Loucy (cell line): ENCODE results near the gene ATE1.
A peak's percentile ranks its signal among the peaks of the same experiment; 100 is the strongest.
"Not testable (repeated sequence)": the region's sequence is repeated elsewhere in the genome, so short reads cannot be mapped to it uniquely, and the experiment has no call there.

Source experiments
- H2AFZ ChIP-seq: fragments of 200-600 bp; sonication (generic); 2 replicates; pipeline ENCODE4 v1.6.0; 2016; ENCODE audit warnings: antibody characterized with exemption, mild to moderate bottlenecking, low read length, moderate library complexity
- H3F3A ChIP-seq: fragments of 200-600 bp; 2 replicates; pipeline ENCODE4 v1.6.0; 2016; ENCODE audit warnings: antibody characterized with exemption, low read depth, mild to moderate bottlenecking
- H3K27me3 ChIP-seq: fragments of 200-600 bp; sonication (generic); 2 replicates; pipeline ENCODE4 v1.6.1; 2014; ENCODE audit warnings: low read length, mild to moderate bottlenecking; ENCODE audit not compliant: insufficient read depth, poor library complexity, severe bottlenecking
- H3K36me3 ChIP-seq: fragments of 200-600 bp; sonication (generic); 2 replicates; pipeline ENCODE4 v1.6.1; 2016; ENCODE audit warnings: low read length; ENCODE audit not compliant: insufficient read depth
- H3K4me1 ChIP-seq: fragments of 200-600 bp; sonication (generic); 2 replicates; pipeline ENCODE4 v1.5.1; 2014; ENCODE audit warnings: low read length, mild to moderate bottlenecking; ENCODE audit not compliant: insufficient read depth, poor library complexity, severe bottlenecking
- H3K4me2 ChIP-seq: fragments of 200-600 bp; sonication (generic); 2 replicates; pipeline ENCODE4 v1.6.0; 2014; ENCODE audit warnings: antibody characterized with exemption, low read length, low read depth, mild to moderate bottlenecking; ENCODE audit not compliant: poor library complexity, severe bottlenecking
- H3K4me3 ChIP-seq: fragments of 200-600 bp; sonication (generic); 2 replicates; pipeline ENCODE4 v1.5.1; 2014; ENCODE audit warnings: low read length, mild to moderate bottlenecking, mixed read lengths; ENCODE audit not compliant: poor library complexity, severe bottlenecking
- H3K79me2 ChIP-seq: fragments of 200-600 bp; sonication (generic); 2 replicates; pipeline ENCODE4 v1.6.1; 2014; ENCODE audit warnings: low read length; ENCODE audit not compliant: insufficient read depth
- H3K9ac ChIP-seq: fragments of 200-600 bp; sonication (generic); 2 replicates; pipeline ENCODE4 v1.6.0; 2014; ENCODE audit warnings: mild to moderate bottlenecking, low read depth, low read length, moderate library complexity; ENCODE audit not compliant: poor library complexity, severe bottlenecking
- H3K9me2 ChIP-seq: fragments of 200-600 bp; sonication (generic); replicated peaks from 2 replicates; pipeline ENCODE4 v1.6.1; 2016; ENCODE audit warnings: low read depth, low read length, mixed read lengths
- H3K9me3 ChIP-seq: fragments of 200-600 bp; sonication (generic); 2 replicates; pipeline ENCODE4 v1.6.1; 2014; ENCODE audit warnings: mild to moderate bottlenecking, antibody characterized with exemption, low read length, low read depth; ENCODE audit not compliant: insufficient read depth
- H4K20me1 ChIP-seq: fragments of 200-600 bp; sonication (generic); 2 replicates; pipeline ENCODE4 v1.6.0; 2014; ENCODE audit warnings: antibody characterized with exemption, low read length, mild to moderate bottlenecking; ENCODE audit not compliant: insufficient read depth, poor library complexity, severe bottlenecking
- EZH2phosphoT487 ChIP-seq: fragments of 200-600 bp; IDR thresholded peaks from 2 replicates; pipeline ENCODE4 v1.6.1; 2018; ENCODE audit warnings: antibody characterized with exemption, mild to moderate bottlenecking, moderate library complexity, borderline replicate concordance
- TF ChIP-seq, protein P1 (sequence below): fragments of 200-600 bp; sonication (generic); conservative IDR thresholded peaks from 2 replicates; pipeline ENCODE4 v1.5.1; 2014; ENCODE audit warnings: mild to moderate bottlenecking, antibody characterized with exemption, low read length

ATE1 gene

DNA sequence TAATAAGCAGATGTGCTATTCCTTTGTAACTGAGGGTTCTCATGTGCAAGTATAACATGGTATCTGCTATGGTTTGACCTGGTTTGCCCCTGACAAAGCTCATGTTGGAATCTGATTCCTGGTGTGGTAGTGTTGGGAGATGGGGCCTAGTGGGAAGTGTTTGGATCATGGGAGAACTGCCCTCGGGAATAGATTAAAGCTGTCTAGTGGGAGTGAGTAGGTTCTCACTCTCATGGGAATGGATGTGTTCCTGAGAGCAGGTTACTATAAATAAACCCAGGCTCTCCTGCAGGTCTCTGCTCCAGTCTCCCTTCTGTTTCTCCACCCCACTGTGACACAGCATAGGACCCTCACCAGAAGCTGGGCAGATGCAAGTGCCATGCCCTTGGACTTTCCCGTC is 97.7 kb downstream of the ATE1 start:
- no peaks in the 10 kb centered on the region for H3K9me2 ChIP-seq
- no peaks in the 10 kb centered on the region for H3F3A ChIP-seq
- no peak overlapping the region for H3K9ac ChIP-seq
- H3K4me3 ChIP-seq, result no peak overlapping the region
- H4K20me1 ChIP-seq, result no peaks in the 10 kb centered on the region
- H3K9me3 ChIP-seq, result no peaks in the 10 kb centered on the region
- H3K79me2 ChIP-seq, result no peaks in the 10 kb centered on the region
- H3K27me3 ChIP-seq, result no peaks in the 10 kb centered on the region
- no peak for TF ChIP-seq EZH2phosphoT487
- TF ChIP-seq, protein P1, sequence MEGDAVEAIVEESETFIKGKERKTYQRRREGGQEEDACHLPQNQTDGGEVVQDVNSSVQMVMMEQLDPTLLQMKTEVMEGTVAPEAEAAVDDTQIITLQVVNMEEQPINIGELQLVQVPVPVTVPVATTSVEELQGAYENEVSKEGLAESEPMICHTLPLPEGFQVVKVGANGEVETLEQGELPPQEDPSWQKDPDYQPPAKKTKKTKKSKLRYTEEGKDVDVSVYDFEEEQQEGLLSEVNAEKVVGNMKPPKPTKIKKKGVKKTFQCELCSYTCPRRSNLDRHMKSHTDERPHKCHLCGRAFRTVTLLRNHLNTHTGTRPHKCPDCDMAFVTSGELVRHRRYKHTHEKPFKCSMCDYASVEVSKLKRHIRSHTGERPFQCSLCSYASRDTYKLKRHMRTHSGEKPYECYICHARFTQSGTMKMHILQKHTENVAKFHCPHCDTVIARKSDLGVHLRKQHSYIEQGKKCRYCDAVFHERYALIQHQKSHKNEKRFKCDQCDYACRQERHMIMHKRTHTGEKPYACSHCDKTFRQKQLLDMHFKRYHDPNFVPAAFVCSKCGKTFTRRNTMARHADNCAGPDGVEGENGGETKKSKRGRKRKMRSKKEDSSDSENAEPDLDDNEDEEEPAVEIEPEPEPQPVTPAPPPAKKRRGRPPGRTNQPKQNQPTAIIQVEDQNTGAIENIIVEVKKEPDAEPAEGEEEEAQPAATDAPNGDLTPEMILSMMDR, result no peak
- no peaks in the 10 kb centered on the region for H3K4me1 ChIP-seq
- H3K4me2 ChIP-seq, result no peak overlapping the region
- H3K36me3 ChIP-seq, result peaks cover 11% of the 10 kb centered on the region; the same call in 1 of the 2 replicates
- H2AFZ ChIP-seq, result no peak overlapping the region

DNA sequence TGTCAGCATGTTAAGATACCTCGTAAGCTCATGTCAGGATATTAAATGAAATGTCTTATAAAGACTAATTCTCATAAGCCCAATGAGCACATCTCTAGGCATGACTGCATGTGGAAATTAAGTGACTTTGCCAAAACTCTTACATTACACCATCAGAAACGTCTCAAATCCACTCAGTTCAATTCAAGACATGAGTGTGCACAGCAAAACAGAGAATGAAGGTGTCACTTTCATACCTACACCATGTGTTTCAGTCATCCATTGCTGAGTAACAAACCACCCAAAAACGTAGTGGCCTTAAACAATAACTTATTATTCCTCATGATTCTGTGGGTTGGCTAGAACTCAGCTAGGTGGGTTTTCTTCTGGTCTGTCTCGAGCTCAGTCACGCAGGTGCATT is 99.8 kb downstream of the ATE1 start:
- H3K36me3 ChIP-seq, result peaks cover 8% of the 10 kb centered on the region; the same call in 1 of the 2 replicates
- H2AFZ ChIP-seq, result no peak overlapping the region
- no peaks in the 10 kb centered on the region for H4K20me1 ChIP-seq
- H3K9me2 ChIP-seq, result no peaks in the 10 kb centered on the region
- H3K4me3 ChIP-seq, result no peak overlapping the region
- H3F3A ChIP-seq, result no peaks in the 10 kb centered on the region
- no peaks in the 10 kb centered on the region for H3K27me3 ChIP-seq
- no peak overlapping the region for H3K4me2 ChIP-seq
- H3K79me2 ChIP-seq, result no peaks in the 10 kb centered on the region
- no peaks in the 10 kb centered on the region for H3K4me1 ChIP-seq
- no peaks in the 10 kb centered on the region for H3K9me3 ChIP-seq
- H3K9ac ChIP-seq, result no peak overlapping the region
- TF ChIP-seq, protein P1, result no peak
- TF ChIP-seq EZH2phosphoT487, result no peak

DNA sequence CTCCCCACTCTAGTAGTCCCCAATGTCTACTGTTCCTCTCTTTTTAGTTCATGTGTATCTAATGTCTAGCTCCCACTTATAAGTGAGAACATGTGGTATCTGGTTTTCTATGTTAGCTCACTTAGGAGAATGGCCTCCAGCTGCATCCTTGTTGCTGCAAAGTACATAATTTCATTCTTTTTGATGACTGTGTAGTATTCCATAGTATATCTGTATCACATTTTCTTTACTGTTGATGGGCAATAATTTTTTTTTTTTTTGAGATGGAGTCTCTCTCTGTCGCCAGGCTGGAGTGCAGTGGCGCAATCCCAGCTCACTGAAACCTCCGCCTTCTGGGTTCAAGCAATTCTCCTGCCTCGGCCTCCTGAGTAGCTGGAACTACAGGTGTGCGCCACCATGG is 101.1 kb downstream of the ATE1 start:
- not testable (repeated sequence) for H3K27me3 ChIP-seq, H3K4me1 ChIP-seq

DNA sequence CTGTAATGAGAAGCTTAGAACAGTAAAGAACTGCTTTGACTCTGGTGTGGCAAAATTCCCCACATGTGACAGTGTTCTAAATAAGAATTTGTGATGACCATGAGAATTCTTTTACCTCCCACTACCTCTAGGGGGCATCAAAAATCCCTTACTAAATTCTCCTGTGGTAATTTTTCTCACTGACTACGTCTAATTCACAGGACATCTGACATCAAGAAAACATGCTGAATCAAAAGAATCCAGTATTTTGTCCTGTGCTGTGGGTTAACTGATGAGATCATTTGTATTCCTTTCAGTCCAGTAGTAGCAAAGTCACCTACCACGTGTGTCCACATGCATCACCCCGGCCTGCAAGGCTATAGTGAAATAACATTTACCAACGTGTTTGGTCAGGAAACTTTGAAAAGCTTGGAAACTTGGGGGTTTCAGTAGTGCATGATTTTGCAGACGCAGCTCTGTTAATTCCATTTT is 103.8 kb downstream of the ATE1 start:
- no peaks in the 10 kb centered on the region for H3K79me2 ChIP-seq
- H2AFZ ChIP-seq, result no peak overlapping the region
- H3K9me2 ChIP-seq, result no peaks in the 10 kb centered on the region
- no peaks in the 10 kb centered on the region for H3K9me3 ChIP-seq
- no peaks in the 10 kb centered on the region for H3K27me3 ChIP-seq
- H3F3A ChIP-seq, result no peaks in the 10 kb centered on the region
- no peak for TF ChIP-seq EZH2phosphoT487
- TF ChIP-seq, protein P1, result peak; percentile 78
- H3K36me3 ChIP-seq, result peaks cover 8% of the 10 kb centered on the region; the same call in 1 of the 2 replicates
- no peaks in the 10 kb centered on the region for H4K20me1 ChIP-seq
- H3K4me1 ChIP-seq, result no peaks in the 10 kb centered on the region
- H3K4me2 ChIP-seq, result no peak overlapping the region
- H3K4me3 ChIP-seq, result no peak overlapping the region
- no peak overlapping the region for H3K9ac ChIP-seq

More for the DNA sequence above, 101.1 kb downstream of the ATE1 start:
- not testable (repeated sequence) for H3K79me2 ChIP-seq, H2AFZ ChIP-seq, H3K9ac ChIP-seq, H3K9me2 ChIP-seq, H3F3A ChIP-seq, H3K9me3 ChIP-seq, H3K4me3 ChIP-seq, H3K4me2 ChIP-seq, H3K36me3 ChIP-seq, H4K20me1 ChIP-seq
